Esophagus squamous epithelium (tissue), 5 donors: ENCODE data around the gene PTPRN2. TPM values are rescaled to one million over a fixed set of nuclear protein-coding genes. Genes with fewer than 3 reads are reported as not detected.

Experiments used
- DNase-seq: peaks from one replicate; lab custom pipeline; 2025; lab: John Stamatoyannopoulos, UW
- H3K27ac ChIP-seq, 4 donors: fragments of 200-600 bp; sonication (generic); one replicate each; pipeline ENCODE4 v1.5.1; 2016 to 2019; ENCODE audit warnings: mild to moderate bottlenecking in 1 of 4
- H3K27me3 ChIP-seq, 4 donors: fragments of 200-600 bp; sonication (generic); 1 replicate in 3 of 4; 2 replicates in 1 of 4; pipeline versions ENCODE4 v1.5.1 to v1.6.0; 2017 to 2021; ENCODE audit warnings: antibody characterized with exemption in 1 of 4
- H3K36me3 ChIP-seq, 3 donors: fragments of 200-600 bp; sonication (generic); one replicate each; pipeline ENCODE4 v1.5.1; 2016 to 2019
- H3K4me1 ChIP-seq, 3 donors: fragments of 200-600 bp; sonication (generic); one replicate each; pipeline ENCODE4 v1.5.1; 2017 to 2019
- H3K4me3 ChIP-seq, 4 donors: fragments of 200-600 bp; sonication (generic); 1 replicate in 3 of 4; 2 replicates in 1 of 4; pipeline ENCODE4 v1.5.1; 2016 to 2019; ENCODE audit warnings: mild to moderate bottlenecking in 2 of 4, moderate library complexity in 1 of 4
- H3K9me3 ChIP-seq, 3 donors: fragments of 200-600 bp; sonication (generic); one replicate each; pipeline ENCODE4 v1.5.1; 2016 to 2019
- CTCF ChIP-seq, 6 experiments: fragments of 450-650 bp in 4 of 6; fragments of 200-600 bp in 2 of 6; sonication (generic) in 2 of 6; IDR thresholded peaks; one replicate each; pipeline ENCODE4 v1.5.1; 2016 to 2019; ENCODE audit warnings: antibody characterized with exemption in 6 of 6, mild to moderate bottlenecking in 4 of 6, moderate library complexity in 4 of 6
- POLR2A ChIP-seq, 4 donors: fragments of 450-650 bp; IDR thresholded peaks; one replicate each; pipeline ENCODE4 v1.6.1; 2017; ENCODE audit warnings: antibody characterized with exemption in 4 of 4, mild to moderate bottlenecking in 4 of 4, moderate library complexity in 3 of 4
- WGBS, 2 donors: methylation state at CpG; one replicate each; pipeline ENCODE4 v1.1.5; 2018; 5-methylcytosine and 5-hydroxymethylcytosine counted together
- intact Hi-C: fragments of 100-400 bp; cut with DNase I; formaldehyde crosslinking; loops from one replicate; pipeline ENCODE4 v1.15.0; 2022
- total RNA-seq, 4 donors: library from RNA; depleted of rRNA; stranded (reverse); fragments of >200 nt; gene quantifications; one replicate each; pipeline ENCODE4 v1.1.0, GENCODE V29; 2016
- donor health status: DM: yes; HTN: yes; CAD: no.

Gene PTPRN2
- total RNA-seq, 4 donors from 2014 or later: 0.38 to 2.7 (median 1.0) TPM

DNA sequence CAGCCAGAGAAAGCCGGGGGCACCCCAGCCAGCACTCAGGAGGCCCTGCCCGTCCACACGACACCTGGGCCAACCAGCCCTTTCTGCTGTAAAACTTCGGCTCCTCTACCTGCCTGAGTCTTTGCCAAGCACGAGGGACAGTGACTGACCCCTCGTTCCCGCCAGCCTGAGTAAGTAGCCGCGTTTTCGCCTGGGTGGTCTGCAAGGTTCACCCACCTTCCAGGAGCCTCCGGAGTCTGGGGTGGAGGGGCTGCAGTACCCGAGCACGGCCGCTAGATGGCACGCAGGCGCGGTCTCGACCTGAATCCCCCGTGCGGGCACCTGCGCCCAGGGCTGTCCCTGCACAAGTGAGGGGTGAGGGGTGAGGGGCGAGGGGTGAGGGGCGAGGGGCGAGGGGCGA lies 192.7 kb downstream of the PTPRN2 start:
- peaks cover 0 to 5% (median 0%) of the 10 kb centered on the region in 3 donors for H3K9me3 ChIP-seq
- no peaks in the 10 kb centered on the region for H3K36me3 ChIP-seq
- TF ChIP-seq POLR2A (IDR thresholded peaks at IDR 0.05): no peak
- TF ChIP-seq CTCF (IDR thresholded peaks at IDR 0.05): peak in 5 of 6 experiments; percentile 61 to 73 (median 63)
- intact Hi-C loops: no loop called here
- H3K4me3 ChIP-seq: no peak overlapping the region
- H3K27ac ChIP-seq: no peak overlapping the region
- H3K4me1 ChIP-seq: peaks cover 4 to 28% (median 18%) of the 10 kb centered on the region in 3 donors
- peaks cover 0 to 5% (median 0%) of the 10 kb centered on the region in 4 donors for H3K27me3 ChIP-seq
- WGBS, 2 donors: no CpG with 5 or more reads among the region's 25 CpGs
- DNase-seq: no peak

DNA sequence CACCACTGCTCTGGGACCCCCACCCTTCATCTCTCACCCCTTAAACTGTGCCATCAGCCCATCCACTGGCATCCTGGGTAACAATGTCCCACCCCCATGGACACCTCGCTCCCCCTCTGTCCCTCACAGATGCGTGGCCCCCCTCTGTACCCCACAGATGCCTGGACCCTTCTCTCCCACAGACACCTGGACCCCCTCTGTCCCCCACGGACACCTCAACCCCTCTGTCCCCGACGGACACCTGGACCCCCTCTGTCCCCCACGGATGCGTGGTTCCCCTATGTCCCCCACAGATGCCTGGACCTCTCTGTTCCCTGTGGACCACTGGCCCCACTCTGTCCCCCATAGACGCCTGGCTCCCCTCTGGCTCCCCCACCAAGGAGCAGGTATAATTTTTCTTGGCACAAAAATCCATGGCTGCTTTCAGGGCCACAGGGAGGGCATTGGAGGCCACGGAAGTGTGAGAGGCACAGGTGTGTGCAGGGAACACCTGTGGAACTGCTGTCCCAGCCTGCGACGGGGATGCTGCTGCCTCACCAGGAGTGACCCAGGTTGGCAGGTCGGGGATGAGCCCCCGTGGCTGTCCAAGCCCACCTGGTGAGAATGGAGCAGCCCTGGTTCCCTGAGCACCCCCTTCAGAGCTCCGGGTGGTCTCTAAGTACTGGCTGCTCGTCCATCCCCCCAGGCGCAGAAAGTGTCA lies 193.5 kb downstream of the PTPRN2 start:
- intact Hi-C loops: no loop called here
- H3K36me3 ChIP-seq: no peaks in the 10 kb centered on the region
- H3K27me3 ChIP-seq: peaks cover 0 to 5% (median 0%) of the 10 kb centered on the region in 4 donors
- H3K27ac ChIP-seq: no peak overlapping the region
- TF ChIP-seq POLR2A (IDR thresholded peaks at IDR 0.05) (no peak), CTCF (IDR thresholded peaks at IDR 0.05) (no peak)
- peaks cover 0 to 5% (median 0%) of the 10 kb centered on the region in 3 donors for H3K9me3 ChIP-seq
- no peak overlapping the region for H3K4me3 ChIP-seq
- no peak for DNase-seq
- 95 to 100% methylated on average over 4 to 6 of the region's 16 CpGs for WGBS, 2 donors
- H3K4me1 ChIP-seq: peaks cover 4 to 28% (median 18%) of the 10 kb centered on the region in 3 donors

DNA sequence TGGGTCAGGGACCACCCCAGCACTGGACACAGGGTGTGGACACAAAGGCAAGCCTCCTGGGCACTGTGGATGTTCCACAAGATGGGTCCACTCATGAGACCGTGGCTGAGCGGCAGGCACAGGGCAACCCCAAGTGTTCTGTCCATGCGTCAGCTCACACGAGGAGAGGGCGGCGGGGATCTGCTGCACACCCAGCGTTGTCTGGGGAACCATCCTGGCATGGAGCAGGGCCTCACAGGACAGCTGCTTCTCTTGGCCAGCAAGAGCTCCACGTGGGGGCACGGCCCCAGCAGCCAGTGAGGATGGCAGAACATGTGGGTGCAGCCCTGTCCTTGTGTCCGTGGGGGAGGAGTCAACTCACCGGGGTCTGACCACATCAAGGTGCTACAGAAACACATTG lies 195.4 kb downstream of the PTPRN2 start:
- WGBS, 2 donors: 100% methylated on average over 3 of the region's 11 CpGs; no CpG with 5 or more reads in 1 of the 2 donors
- H3K27me3 ChIP-seq: peaks cover 0 to 11% (median 0%) of the 10 kb centered on the region in 4 donors
- H3K36me3 ChIP-seq: no peaks in the 10 kb centered on the region
- no peaks in the 10 kb centered on the region for H3K9me3 ChIP-seq
- no peak for DNase-seq
- TF ChIP-seq POLR2A (IDR thresholded peaks at IDR 0.05) (no peak), CTCF (IDR thresholded peaks at IDR 0.05) (no peak)
- peaks cover 4 to 22% (median 16%) of the 10 kb centered on the region in 3 donors for H3K4me1 ChIP-seq
- no peak overlapping the region for H3K27ac ChIP-seq
- H3K4me3 ChIP-seq: no peak overlapping the region
- intact Hi-C loops: no loop called here

DNA sequence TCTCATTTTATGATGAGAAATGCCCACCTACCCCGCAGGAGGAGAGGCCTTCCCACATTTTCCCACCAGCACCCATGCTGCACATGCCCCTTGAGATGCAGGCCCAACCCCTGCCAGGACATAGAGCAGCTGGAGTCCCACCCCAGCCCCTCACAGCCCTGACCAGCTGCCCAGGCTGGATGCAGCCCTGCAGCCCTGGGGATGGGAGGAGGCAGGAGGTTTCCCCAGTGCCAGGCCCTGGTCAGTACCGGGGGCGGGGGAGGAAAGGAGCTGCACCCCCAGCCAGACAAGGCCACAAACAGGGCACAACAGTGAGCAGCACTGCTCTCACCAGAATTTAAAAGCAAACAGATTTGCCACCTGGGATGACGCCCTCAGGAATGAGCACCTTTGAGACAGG lies 196.1 kb downstream of the PTPRN2 start:
- Histone ChIP-seq H3K4me3 (no peak overlapping the region), H3K9me3 (no peaks in the 10 kb centered on the region), H3K27ac (no peak overlapping the region), H3K27me3 (peaks cover 0 to 15% (median 0%) of the 10 kb centered on the region in 4 donors), H3K36me3 (no peaks in the 10 kb centered on the region), H3K4me1 (peaks cover 2 to 15% (median 9%) of the 10 kb centered on the region in 3 donors)
- no CpG with 5 or more reads among the region's 4 CpGs for WGBS, 2 donors
- no peak for DNase-seq
- intact Hi-C loops: no loop called here
- TF ChIP-seq POLR2A (IDR thresholded peaks at IDR 0.05) (no peak), CTCF (IDR thresholded peaks at IDR 0.05) (no peak)

DNA sequence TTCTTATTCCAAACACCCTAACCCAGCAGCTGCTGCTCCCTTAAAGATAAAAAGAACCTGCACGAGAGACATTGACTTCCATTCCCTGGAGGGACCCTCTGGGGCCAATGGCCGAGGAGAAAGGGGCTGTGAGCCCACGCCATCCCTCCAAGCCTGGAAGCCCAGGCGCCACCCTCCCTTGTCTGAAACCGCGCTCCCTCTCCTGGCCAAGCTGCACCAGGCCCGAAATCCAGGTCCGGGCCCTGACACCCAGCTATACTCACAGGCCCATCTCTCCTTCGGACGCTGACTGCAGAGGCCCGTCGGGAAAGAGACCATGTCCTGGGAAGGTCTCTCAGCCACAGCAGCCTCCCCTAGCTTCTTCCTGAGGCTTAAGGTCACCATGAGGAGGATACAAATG lies 196.5 kb downstream of the PTPRN2 start:
- 85 to 93% methylated on average over 3 to 8 of the region's 12 CpGs for WGBS, 2 donors
- Histone ChIP-seq H3K9me3 (no peaks in the 10 kb centered on the region), H3K36me3 (no peaks in the 10 kb centered on the region), H3K27me3 (peaks cover 0 to 15% (median 0%) of the 10 kb centered on the region in 4 donors), H3K27ac (no peak overlapping the region), H3K4me3 (no peak overlapping the region), H3K4me1 (peaks cover 0 to 11% (median 5%) of the 10 kb centered on the region in 3 donors)
- no peak for TF ChIP-seq POLR2A (IDR thresholded peaks at IDR 0.05)
- no peak for TF ChIP-seq CTCF (IDR thresholded peaks at IDR 0.05)
- no peak for DNase-seq
- intact Hi-C loops: no loop called here
